Measurements from ENCODE around the gene ZNF710.
"Not testable (repeated sequence)": the region's sequence is repeated elsewhere in the genome, so short reads cannot be mapped to it uniquely, and the experiment has no call there.

The ZNF710 gene

GRCh38 chr15:90059208-90059985 is 58.3 kb downstream of the ZNF710 start:
- peak; percentile 73 to 77 for DNase-seq (ENCODE audit: low read depth in 2 of 2)

GRCh38 chr15:90060797-90061196 is 59.7 kb downstream of the ZNF710 start:
- no peak for DNase-seq (ENCODE audit: low read depth in 2 of 2)

- DNase-seq (ENCODE audit: low read depth in 2 of 2) = peak in 1 of 2 donors; percentile 54
These were observed 60.9 kb downstream of the ZNF710 start for GRCh38 chr15:90062023-90062442.

GRCh38 chr15:90062462-90062932 is 61.4 kb downstream of the ZNF710 start:
- DNase-seq (ENCODE audit: low read depth in 2 of 2) = no peak

DNA sequence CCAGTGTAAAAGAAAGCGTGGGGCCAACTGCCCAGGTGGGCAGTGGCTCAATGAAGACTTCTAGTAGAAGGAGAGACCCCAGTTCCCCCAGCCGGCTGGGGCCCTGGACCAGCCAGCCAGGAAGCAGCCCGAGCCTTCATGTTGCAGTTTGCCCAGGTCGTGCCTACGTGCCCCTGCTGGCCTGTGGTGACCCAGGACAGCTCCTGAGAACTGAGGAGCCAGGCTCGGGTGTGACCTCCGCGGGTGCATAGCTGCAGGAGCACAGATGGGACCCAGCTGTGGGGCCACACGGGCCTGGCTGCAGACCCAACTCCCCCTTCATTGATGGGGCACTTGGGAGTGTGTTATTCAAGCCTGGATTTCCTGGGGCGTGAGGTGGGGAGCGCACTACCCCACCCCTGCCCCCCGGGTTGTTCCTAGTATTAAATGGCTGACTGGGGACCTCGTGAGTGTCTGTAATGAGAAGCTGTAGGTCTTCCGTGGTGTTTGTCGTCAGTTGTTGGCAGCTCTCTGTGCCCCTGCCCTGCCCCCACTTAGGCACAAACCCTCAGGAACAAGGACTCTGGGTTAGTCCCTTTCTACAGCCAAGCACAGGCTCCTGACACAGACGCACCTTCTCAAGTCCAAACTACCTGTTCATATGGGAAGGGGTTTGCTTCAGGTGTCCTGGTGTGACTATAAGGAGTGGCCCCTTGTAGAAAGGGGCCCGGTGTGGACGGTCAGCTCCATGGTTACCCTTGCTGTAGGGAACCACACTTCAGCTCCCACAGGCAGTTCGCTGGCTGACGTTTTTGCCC is 62.0 kb downstream of the ZNF710 start:
- DNase-seq (ENCODE audit: low read depth in 2 of 2) = no peak

DNA sequence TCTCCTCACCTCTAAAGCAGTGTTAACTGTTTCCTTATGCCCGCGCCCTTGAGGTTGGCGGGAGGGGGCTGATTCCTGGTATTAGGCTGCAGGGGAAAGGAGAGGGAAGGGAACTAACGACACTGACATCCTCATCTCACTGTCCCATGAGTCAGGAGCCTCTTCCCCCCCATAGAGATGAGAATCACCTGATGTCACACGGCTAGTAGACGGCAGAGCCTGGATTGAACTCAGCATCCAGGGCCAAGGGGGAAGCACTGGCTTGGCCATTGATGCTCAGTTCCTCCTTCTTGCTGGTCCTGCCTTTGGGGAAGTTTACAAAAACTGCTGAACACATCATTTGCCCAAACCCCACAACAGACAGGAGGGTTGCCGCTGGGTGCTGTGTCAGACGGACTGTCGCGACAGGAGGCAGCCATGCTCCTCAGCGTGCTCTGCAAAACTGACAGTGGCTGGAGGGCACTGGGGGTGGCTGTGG is 62.7 kb downstream of the ZNF710 start:
- DNase-seq (ENCODE audit: low read depth in 2 of 2) = no peak

- DNase-seq (ENCODE audit: low read depth in 2 of 2) = no peak
These were observed 64.0 kb downstream of the ZNF710 start for GRCh38 chr15:90064911-90065681.

- DNase-seq (ENCODE audit: low read depth in 2 of 2) = no peak
These were observed 64.5 kb downstream of the ZNF710 start for GRCh38 chr15:90065682-90066049.

GRCh38 chr15:90067181-90067952 is 66.2 kb downstream of the ZNF710 start:
- DNase-seq (ENCODE audit: low read depth in 2 of 2) = no peak

GRCh38 chr15:90067953-90068606 is 67.0 kb downstream of the ZNF710 start:
- no peak for DNase-seq (ENCODE audit: low read depth in 2 of 2)

GRCh38 chr15:90070623-90071022 is 69.5 kb downstream of the ZNF710 start:
- not testable (repeated sequence) for DNase-seq (ENCODE audit: low read depth in 2 of 2)

DNA sequence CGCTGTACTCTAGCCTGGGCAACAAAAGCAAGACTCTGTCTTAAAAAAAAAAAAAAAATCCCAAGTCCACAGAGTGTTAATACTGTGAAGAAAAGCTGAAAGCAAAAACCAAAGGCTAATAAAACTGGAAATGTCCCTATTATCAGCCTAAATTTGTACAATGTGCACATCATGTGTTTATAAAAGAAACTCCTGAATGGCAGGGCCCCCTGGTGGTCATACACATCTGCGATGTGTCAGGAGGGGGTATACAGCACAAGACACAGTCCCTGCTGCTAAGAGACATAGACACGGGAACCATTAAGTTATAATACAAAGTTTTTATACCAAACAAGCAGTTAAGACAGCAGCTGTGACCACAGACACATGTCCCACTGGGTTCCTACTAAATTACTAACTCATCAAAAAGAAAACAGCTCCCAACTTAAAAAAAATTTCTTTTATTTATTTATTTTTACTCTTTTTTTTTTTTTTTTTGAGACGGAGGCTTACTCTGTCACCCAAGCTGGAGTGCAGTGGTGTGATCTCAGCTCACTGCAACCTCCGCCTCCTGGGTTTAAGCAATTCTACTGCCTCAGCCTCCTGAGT is 70.2 kb downstream of the ZNF710 start:
- DNase-seq (ENCODE audit: low read depth in 2 of 2) = peak; percentile 66 to 74

DNA sequence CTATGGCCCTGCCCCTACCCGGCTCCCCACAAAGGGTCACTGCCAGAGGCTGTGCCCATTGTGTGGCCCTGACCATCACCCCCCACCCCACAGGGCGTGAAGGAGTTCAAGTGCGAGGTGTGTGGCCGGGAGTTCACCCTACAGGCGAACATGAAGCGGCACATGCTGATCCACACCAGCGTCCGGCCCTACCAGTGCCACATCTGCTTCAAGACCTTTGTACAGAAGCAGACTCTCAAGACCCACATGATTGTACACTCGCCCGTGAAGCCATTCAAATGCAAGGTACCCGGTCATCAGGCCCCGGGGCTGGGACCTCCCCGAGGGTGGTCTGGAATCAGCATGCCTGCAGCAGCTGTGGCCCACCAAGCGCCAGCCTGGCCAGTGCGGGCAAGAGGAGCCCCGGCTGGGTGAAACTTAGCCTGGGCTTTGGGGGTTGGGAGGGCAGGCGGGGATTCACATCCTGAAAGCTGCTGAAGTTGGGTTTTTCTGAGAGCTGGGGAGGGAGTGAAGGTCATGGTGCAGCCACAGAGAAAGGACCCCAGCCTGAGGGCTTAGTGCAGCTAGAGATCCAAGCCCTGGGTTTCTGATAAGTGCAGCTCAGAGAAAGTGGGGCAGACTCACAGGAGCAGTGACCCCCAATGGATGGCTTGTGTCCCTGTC is 72.0 kb downstream of the ZNF710 start:
- DNase-seq (ENCODE audit: low read depth in 2 of 2) = no peak

DNA sequence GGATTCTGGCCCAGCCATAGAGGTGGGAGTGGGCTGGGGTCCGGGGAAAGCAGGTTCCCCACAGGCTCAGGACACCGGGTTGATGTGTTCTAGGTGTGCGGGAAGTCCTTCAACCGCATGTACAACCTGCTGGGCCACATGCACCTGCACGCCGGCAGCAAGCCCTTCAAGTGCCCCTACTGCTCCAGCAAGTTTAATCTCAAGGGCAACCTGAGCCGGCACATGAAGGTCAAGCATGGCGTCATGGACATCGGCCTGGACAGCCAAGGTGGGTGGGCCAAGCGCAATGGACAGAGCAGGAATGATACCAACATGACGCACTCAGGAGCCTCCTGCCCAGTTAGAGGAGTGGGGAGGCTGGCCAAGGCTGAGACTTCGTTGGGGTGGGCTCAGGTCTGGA is 72.9 kb downstream of the ZNF710 start:
- no peak for DNase-seq (ENCODE audit: low read depth in 2 of 2)

- no peak for DNase-seq (ENCODE audit: low read depth in 2 of 2)
These were observed 73.8 kb downstream of the ZNF710 start for GRCh38 chr15:90074916-90075315.

GRCh38 chr15:90075420-90076289 is 74.5 kb downstream of the ZNF710 start:
- peak in 1 of 2 donors; percentile 48 for DNase-seq (ENCODE audit: low read depth in 2 of 2)

DNA sequence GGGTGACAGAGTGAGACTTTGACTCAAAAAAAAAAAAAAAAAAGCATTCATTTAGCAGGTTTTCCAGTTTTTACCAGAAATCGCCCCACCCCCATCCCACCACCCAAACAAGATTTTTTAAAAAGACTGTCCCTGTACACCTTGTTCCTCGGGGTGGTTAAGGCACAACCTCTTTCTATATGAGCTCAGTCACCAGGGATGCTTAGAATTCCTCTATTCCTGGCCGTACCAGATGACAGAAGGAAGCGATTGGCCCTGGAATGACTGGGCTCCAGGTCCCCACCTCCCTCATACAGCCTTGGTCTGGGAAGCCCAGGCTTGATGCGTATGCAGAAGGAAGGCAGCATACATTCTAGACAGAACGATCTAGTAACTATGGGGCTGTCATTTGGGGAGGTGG is 75.6 kb downstream of the ZNF710 start:
- no peak for DNase-seq (ENCODE audit: low read depth in 2 of 2)

DNA sequence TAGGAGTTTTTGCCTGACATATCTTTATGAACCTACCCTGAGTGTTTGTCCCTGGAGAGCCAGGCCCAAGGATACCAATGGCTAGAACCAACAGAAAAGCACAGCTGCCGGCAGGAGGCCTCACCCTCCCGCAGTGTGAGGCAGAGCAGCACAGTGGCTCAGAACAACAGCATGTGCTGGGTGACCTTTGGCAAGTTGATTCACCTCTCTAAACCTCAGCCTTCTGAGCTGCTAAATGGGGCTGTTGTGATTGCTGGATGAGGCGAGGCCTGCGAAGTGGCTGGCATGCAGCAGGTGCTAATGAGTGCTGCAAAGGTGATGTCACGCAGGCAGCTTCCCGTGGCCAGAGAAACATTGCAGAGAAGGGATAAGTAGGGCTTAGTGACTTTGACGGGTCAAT is 77.8 kb downstream of the ZNF710 start:
- no peak for DNase-seq (ENCODE audit: low read depth in 2 of 2)

Data from stimulated activated CD4-positive, alpha-beta T cell treated with anti-CD3 and anti-CD28 coated beads, Interleukin-15, amount 100 ng/mL, for 48 hours (primary cell).